HG02642 (cell line): Measurements from ENCODE around the gene PRM3.
"Not testable (repeated sequence)": the region's sequence is repeated elsewhere in the genome, so short reads cannot be mapped to it uniquely, and the experiment has no call there.

ENCODE experiments used
- ATAC-seq: cut with Tn5 transposase; IDR thresholded peaks from one replicate; pipeline ENCODE4 v1.9.1; 2021; ENCODE audit warnings: mild to moderate bottlenecking; ENCODE audit not compliant: unreplicated experiment, poor library complexity

Gene PRM3

DNA sequence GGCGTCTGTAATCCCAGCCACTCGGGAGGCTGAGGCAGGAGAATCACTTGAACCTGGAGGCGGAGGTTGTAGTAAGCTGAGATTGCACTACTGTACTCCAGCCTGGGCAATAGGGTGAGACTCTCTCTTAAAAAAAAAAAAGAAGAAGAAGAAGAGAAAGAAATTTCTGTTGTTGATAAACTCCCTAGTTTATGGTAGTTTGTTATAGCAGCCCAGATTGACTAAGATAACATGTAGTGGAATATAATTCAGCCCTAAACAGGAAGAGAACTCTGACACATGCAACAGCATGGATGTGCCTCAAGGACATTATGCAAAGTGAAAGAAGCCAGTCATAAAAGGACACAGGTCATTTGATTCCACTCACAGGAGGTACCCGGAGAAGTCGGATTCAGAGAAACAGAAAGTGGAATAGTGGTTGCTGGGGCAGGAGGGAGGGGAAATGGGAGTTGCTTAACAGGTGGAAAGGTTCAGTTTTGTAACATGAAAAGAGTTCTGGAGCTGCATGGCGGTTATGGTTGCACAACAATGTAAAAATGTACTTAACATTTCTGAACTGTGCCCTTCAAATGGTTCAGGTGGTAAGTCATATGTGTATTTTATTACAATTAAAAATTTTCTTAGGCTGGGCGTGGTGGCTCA is 33.7 kb upstream of the PRM3 start:
- no peak for ATAC-seq

DNA sequence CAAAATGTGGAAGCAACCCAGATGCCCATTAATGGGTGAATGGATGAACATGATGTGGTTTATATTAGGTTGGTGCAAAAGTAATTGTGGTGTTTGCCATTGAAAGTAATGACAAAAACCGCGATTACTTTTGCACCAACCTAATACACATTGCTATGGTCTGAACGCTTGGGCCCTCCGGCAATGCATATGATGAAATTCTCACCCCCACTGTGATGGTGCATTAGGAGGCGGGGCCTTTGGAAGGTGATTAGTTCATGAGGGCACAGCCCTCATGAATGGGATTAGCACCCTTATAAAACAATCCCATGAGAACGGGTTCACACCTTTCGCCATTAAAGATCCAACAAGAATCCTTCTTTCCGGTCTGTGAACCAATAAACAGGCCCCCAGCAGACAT is 33.0 kb upstream of the PRM3 start:
- ATAC-seq = no peak

DNA sequence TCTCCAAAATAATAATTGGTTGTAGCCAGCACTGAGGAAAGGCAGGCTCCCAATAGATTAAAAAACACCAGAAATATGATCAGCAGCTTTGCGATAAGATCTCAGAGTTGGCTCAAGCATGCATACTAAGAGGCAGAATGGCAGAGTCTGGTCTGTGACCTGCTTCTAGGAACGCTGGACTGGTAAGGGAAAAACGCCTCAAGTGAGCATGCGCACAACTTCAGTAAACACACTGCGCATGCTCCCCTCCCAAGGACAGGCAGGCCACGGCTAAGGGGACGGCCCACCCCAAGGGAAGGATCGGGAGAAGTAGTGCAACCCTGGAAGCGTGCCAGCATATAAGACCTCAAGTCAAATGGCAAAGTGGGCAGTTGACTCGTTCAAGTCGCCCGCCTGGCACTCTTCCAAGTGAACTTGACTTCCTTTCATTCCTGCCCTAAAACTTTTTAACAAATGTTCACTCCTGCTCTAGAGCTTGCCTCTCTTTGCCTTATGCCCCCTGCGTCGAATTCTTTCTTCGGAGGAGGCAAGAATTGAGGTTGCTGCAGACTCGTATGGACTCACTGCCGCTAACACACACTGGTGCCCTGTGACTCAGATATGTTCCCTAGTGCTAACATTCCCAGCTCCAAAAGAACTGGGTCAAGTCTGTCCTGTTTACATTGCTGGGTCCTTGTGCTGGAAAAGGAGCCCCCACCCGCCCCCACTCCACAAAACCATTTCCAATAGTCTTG is 30.1 kb upstream of the PRM3 start:
- ATAC-seq = no peak

DNA sequence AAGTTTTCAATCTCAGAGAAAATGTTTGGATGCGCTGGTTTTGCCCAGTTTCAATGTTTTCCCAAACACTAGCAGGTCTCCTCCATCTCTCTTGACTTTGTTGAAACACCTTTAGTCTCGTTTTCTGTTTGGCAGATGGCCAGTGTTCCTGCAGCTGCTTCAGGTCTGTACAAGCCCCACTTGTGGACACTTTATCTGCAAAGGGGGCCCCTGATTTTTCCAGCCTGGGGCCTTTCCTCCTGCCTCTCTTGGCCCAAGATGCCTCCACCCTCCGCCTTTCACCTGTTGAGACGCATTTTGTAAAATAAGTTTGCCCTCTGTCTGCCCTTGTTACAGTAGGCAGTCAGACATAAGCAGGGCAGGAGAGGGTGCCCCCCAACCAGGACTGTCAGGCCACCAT is 29.5 kb upstream of the PRM3 start:
- ATAC-seq = no peak

DNA sequence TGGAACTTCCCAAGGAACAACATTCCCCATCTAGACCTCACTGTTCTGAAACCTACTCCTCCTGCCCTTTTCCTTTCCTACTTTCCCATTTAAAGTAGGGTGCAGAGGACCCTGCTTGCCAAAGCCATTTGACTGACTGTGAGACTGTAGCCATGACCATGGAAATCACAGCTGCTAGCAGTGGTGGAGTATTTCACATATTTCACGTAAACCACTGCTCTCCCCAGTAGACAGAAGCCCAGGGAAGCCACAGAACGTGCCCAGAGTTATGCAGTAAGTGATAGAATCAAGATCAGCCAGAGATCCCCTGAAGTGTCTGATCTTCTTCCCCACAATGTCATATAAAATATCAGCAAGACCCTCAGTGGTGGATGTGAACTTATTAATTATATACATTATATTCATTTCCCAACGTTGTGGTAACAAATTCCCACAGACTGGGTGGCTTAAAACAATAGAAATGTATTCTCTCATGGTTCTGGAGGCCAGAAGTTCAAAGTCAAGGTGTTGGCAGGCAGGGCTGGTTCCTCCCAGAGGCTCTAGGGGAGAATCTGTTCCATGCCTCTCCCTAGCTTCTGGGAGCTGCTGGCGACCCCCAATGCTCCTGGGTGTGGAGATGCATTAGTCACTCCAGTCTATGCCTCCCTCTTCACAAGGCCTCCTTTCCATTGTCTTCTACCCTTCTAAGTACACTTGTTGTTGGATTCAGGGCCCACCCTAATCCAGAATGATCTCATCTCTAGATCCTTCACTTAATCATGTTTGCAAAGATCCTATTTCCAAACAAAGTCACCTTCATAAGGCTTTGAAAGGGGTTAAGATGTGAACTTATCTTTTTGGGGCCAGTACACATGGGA is 28.4 kb upstream of the PRM3 start:
- no peak for ATAC-seq

DNA sequence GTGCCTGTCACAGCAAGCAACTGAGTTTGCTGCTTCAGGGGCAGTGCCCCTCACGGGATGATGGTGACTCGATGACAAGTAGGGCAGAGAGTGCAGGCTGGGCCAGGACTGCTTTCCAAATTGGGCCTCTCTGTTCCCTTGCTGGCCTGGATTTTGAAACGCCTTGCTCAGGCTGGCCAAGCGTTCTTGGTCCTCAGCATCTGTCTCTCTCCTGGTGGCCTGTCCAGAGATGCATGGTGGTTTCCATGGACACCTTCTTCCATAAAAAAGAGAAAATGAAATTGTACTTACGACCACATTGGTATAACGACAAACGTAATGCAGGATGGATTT is 27.1 kb upstream of the PRM3 start:
- no peak for ATAC-seq

DNA sequence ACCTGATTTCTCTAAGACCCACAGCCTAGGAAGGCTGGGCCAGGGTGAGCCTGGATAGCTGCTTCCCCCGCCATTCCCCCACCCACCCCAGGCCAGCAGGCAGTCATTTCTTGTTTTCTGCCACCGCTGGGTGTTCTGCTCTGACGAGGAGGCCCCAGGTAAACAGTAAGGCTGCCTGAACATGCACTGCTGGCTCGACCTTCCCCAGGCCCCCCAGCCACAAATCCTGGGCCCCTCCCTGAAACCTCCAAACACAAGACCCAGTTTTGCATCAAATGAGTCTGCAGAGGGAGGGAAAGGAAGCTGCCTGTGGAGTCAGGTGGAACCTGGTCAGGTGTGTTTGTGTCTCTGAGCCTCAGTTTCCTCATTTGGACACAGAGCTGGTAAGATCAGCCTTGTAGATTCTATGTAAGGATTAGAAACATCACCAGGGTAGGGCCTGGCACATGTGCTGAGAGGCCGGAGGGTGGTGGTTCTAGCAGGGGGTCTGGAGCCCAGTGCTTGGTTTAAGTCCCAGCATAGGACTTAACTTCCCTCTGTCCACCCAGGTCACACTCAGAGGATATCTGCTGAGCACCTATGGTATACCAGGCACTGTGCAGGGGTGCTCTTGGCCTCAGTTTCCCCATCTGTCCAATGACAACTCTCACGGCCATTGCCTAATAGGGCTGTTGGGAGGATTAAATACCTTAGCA is 26.6 kb upstream of the PRM3 start:
- no peak for ATAC-seq

DNA sequence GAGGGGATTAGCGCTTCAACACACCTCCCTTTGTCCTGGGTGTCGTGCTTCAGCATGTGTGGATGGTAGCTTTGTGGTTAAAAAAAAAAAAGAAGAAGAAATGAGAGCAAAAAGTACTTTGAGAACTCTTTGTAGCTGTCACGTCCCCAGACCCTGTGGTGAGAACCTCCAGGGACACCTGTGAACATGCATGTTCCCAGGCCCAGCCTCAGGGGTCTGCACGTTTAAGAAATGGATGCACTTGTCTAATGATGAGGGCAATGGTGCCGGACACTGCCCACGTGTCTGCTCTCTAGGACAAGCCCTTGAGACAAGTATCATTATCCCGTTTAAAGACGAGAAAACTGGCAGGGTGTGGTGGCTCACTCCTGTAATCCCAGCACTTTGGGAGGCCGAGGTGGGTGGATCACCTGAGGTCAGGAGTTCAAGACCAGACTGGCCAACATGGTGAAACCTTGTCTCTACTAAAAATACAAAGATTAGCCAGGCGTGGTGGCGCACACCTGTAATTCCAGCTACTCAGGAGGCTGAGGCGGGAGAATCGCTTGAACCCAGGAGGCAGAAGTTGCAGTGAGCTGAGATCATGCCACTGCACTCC is 25.6 kb upstream of the PRM3 start:
- ATAC-seq = not testable (repeated sequence)

DNA sequence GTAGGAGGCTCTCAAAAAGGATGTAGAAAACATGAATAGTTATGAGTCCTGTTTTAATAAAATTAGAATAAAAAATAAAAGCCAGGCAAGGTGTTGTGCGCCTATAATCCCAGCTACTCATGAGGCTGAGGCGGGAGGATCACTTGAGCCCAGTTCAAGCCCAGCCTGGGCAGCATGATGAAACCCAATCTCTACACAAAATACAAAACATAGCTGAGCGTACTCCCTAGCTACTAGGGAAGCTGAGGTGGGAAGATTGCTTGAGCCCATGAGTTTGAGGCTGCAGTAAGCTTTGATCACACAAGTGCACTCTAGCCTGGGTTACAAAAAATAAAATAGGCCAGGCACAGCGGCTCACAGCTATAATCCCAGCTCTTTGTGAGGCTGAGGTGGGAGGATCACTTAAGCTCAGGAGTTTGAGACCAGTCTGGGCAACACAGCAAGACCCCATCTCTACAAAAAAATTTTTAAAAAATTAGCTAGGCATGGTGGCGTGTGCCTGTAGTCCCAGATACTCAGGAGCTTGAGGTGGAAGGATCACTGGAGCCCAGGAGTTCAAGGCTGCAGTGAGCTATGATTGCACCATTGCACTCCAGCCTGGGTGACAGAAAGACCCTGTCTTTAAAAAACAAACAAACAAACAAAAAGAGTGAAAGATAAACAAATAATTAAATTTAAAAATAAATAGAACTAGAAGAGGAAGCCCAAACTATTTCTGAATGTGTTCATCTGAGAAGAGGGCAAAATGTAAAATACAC is 24.9 kb upstream of the PRM3 start:
- no peak for ATAC-seq

DNA sequence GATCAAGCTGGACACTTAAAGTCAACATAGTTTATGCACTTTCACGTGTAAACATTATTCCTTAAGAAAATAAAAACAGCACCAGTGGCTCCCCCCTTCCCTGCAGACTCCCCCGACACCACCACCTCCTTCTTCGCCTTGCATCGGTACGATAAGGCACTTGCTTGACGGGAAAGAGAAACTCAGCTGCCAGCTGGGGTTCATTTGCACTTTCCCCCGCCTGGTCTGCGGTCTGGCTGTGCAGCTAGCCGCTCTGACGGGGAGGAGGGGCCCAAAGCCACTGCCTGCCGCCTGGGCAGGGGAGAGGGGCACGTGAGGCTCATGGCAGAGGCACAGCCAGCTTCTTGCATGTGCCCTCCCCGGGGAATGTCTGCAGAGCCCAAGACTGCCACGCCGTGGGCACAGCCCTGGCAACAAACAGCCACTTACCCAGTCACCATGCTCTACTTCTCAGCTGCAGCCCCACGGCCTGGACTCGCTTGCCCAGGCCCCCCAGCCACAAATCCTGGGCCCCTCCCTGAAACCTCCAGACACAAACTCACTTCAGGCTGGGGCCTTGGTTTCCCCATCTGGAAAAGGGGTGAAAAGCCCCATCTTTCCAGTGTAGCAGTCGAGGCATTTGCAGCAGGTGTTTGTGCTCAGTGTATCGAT is 24.2 kb upstream of the PRM3 start:
- ATAC-seq = peak; percentile 85

DNA sequence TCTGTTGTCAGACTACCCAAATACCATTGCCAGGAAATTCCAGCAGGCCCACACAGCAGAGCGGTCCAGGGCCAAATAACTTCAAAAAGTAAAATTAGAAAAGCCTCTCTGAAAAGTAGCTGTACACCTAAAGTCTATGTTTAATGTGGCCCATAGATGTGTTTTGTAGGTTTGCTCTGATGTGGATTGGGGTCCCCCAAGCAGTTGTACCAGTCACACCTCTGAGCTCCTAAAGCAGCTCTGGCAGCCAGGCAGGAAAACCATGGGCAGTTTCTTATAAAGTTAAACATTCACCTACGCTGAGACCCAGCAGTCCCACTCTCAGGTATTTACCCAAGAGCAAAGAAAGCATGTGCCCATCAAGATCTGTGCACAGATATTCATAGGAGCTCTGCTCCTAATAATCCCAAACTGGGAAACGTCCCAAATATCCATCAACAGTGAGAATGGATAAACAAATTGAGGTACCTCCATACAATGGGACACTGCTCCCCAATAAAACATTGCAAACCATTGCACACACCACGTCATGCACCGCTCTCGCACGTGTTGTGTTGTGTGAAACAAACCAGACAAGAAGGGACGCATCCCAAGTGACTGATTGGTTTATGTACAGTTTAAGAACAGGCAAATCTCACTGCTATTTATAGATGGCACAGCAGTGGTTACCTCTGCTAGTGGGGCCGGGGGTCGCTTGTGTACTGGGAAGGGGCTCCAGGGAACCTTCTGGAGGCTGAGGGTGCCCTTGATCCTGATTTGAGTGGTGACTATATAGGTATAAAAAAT is 23.5 kb upstream of the PRM3 start:
- peak; percentile 26 for ATAC-seq

DNA sequence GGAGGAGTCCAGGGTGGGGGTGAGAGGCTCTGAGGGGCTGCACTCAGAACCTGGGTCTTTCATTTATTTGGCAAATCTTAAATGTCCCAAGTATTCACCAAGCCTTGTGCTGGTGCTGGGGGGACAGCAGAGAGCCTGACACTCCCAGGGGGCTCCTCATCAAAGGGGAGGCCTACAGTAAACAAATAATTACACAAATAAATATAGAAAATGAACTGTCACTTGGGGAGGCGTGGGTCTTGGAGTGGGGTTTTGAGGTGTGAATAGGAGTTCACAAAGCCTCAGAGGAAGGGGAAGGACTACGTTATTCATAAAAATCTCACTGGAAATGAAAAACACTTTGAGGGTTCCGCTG is 22.9 kb upstream of the PRM3 start:
- ATAC-seq = no peak

DNA sequence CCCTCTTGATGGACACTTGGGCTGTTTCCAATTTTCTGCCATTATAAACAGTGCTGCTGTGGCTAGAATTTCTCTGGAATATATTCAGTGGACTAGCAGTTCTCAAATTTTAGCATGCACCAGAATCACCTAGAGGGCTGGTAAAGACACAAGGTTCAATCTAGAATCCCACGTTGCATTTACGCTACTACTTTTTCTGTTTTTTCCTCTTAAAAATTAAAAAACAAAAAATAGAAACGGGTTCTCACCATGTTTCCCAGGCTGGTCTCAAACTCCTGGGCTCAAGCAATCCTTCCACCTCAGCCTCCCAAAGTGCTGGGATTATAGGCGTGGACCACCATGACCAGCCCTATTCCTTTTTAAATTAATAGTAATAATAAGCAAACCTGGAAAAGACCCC is 22.2 kb upstream of the PRM3 start:
- no peak for ATAC-seq

DNA sequence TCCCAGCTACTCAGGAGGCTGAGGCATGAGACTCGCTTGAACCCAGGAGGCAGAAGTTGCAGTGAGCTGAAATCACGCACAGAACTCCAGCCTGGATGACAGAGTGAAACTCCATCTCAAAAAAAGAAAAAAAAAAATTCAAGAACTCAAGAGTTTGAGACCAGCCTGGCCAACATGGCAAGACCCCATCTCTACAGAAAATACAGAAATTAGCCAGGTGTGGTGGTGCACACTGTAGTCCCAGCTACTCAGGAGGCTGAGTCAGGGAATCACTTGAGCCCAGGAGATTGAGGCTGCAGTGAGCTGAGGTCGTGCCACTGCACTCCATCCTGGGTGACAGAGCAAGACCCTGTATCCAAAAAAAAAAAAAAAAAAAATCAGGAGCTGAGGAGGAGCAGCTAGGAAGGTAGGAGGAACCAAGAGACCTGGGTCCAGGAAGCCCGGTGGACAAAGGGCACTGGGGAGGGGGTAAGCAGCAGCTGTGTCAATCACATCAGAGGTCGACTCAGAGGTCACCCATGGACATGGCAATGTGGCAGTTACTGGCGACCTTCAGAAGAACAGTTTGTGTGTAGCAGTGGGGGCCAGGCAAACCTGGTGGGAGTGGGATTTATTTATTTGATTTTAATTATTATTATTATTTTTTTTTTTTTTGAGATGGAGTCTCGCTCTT is 18.8 kb upstream of the PRM3 start:
- ATAC-seq = no peak

DNA sequence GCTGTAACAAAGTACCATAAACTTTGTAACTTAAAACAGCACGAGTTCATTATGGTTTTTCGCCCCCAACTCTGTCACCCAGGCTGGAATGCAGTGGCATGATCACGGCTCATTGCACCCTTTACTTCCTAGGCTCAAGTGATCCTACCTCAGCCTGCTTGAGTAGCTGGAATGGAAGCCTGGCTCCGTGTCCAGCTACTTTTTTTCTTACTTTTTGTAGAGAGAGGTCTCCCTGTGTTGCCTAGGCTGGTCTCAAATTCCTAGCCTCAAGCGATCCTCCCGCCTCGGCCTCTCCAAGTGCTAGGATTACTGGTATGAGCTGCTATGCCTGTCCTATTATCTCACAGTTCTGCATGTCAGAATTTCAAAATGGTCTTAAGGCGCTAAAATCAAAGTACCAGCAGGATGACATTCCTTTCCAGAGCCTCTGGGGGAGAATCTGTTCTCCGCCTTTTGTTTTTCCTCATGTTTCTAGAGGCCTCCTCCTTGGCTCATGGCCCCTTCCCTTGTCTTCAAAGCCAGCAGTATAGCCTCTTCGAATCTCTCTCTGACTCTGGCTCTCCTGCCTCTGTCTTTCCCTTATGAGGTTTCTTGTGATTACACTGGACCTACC is 17.8 kb upstream of the PRM3 start:
- ATAC-seq = no peak

DNA sequence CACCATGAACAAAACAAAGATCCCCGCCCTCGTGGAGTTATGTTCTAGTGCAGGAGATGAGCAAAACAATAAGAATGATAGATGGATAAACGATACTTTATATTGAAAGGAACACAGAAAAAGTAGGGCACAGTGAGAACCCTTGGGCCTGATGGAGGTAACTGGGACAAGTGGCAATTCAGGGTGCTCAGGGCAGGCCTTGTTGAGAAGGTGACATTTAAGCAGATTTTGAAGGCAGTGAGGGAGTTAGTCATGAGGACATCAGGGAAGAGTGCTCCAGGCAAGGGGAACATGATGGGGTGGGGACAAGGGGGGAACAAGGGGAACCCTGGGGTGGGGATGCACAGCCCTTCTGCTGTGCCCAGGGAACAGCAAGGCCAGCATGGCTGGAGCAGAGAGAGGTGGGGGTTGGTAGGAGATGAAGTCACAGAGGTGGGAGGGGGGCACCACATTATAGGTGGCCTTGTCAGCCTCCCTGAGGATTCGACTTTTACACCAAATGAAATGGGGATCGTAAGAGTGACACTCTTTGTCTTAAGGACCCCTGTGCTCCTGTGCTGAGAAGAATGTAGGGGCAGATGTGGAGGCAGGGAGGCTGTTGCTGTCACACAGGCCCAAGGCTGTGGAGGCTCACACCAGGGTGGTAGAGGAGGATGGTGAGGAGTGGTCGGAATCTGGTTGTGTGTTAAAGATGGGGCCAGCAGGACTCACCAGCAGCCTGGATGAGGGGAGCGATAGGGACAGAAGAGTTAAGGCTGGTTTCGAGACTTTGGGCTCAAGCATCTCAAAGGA is 16.9 kb upstream of the PRM3 start:
- no peak for ATAC-seq

DNA sequence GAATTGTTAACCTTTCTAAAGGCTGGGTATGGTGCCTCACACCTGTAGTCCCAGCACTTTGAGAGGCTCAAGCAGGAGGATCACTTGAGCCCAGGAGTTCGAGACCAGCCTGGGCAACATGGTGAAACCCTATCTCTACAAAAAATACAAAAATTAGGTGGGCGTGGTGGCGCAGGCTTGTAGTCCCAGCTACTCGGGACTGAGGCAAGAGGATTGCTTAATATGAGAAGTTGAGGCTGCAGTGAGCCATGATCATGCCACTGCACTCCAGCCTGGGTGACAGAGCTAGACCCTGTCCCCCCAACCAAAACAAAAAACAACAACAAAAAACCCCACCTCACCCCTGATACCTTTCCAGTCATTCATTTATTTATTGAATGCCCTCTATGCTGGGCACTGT is 16.3 kb upstream of the PRM3 start:
- not testable (repeated sequence) for ATAC-seq
